Endothelial cell of umbilical vein (primary cell): Measurements from ENCODE around the gene PVRIG. TPM values are rescaled to one million over a fixed set of nuclear protein-coding genes. Genes with fewer than 3 reads are reported as not detected.
"Not testable (repeated sequence)": the region's sequence is repeated elsewhere in the genome, so short reads cannot be mapped to it uniquely, and the experiment has no call there.

Source experiments
- BruUV-seq: library from RNA; stranded (reverse); fragments of 400-500 nt; replicated peaks from 2 replicates; lab custom pipeline; 2021; lab: Mats Ljungman, UMichigan
- CTCF ChIA-PET: fragments of 300-600, 350-600 bp; sonication (Branson Sonifier 250); formaldehyde crosslinking; loops from one replicate; lab custom pipeline; 2021; ENCODE audit warnings: antibody characterized with exemption, inconsistent platforms; lab: Charles Lee
- POLR2A ChIA-PET: fragments of 300-600, 350-600 bp; sonication (Branson Sonifier 250); formaldehyde crosslinking; loops from one replicate; lab custom pipeline; 2021; ENCODE audit warnings: antibody characterized with exemption, inconsistent platforms; lab: Charles Lee
- DNase-seq: peaks from one replicate; pipeline ENCODE4 v3.0.0-alpha.2; 2011; ENCODE audit warnings: low read depth, low spot score
- FAIRE-seq: peaks from 2 replicates; lab custom pipeline; 2011; peaks lifted over from hg19 to GRCh38; lab: Jason Lieb, UNC
- H2AFZ ChIP-seq: 2 replicates; pipeline ENCODE4 v1.6.0; 2012; ENCODE audit warnings: low read depth, low read length, control low read depth, inconsistent platforms
- H3K27ac ChIP-seq: 2 replicates; pipeline ENCODE4 v1.5.1; 2011; ENCODE audit warnings: low read depth, mild to moderate bottlenecking, control low read depth, low read length, moderate library complexity; ENCODE audit not compliant: insufficient read depth
- H3K27me3 ChIP-seq, 2 experiments: 2 replicates each; pipeline versions ENCODE4 v1.6.0 to v1.6.1; 2011; ENCODE audit warnings: low read length in 2 of 2, mixed read lengths in 1 of 2; ENCODE audit not compliant: control insufficient read depth in 2 of 2, insufficient read depth in 2 of 2
- H3K36me3 ChIP-seq, 2 experiments: 2 replicates in 1 of 2; 3 replicates in 1 of 2; pipeline ENCODE4 v1.5.1; 2011; ENCODE audit warnings: low read length in 2 of 2, mild to moderate bottlenecking in 1 of 2, moderate library complexity in 1 of 2; ENCODE audit not compliant: control insufficient read depth in 2 of 2, insufficient read depth in 2 of 2; ENCODE audit errors: extremely low read depth in 1 of 2
- H3K4me1 ChIP-seq: 3 replicates; pipeline ENCODE4 v1.5.1; 2011; ENCODE audit warnings: mild to moderate bottlenecking, low read length; ENCODE audit not compliant: control insufficient read depth, insufficient read depth; ENCODE audit errors: extremely low read depth
- H3K4me2 ChIP-seq: 2 replicates; pipeline ENCODE4 v1.6.1; 2011; ENCODE audit warnings: low read length, control low read depth, mixed read lengths; ENCODE audit not compliant: insufficient read depth
- H3K4me3 ChIP-seq, 3 experiments: fragments of 200-600 bp in 1 of 3; sonication (generic), shearing (Covaris generic) in 1 of 3; replicated peaks in 1 of 3; 2 replicates each; pipeline ENCODE4 v1.5.1; 2011 to 2016; ENCODE audit warnings: control low read depth in 3 of 3, low read length in 3 of 3, mild to moderate bottlenecking in 2 of 3, inconsistent platforms in 1 of 3, low read depth in 1 of 3, moderate library complexity in 1 of 3; ENCODE audit not compliant: insufficient read depth in 1 of 3
- H3K79me2 ChIP-seq: 2 replicates; pipeline ENCODE4 v1.6.0; 2012; ENCODE audit warnings: low read length, inconsistent platforms; ENCODE audit not compliant: control insufficient read depth, insufficient read depth
- H3K9ac ChIP-seq: replicated peaks from 2 replicates; pipeline ENCODE3; 2011; ENCODE audit warnings: low read length, control low read depth; ENCODE audit not compliant: insufficient read depth; ENCODE audit errors: extremely low read depth
- H3K9me1 ChIP-seq: replicated peaks from 3 replicates; pipeline ENCODE4 v1.6.0; 2011; ENCODE audit warnings: mild to moderate bottlenecking, low read length; ENCODE audit not compliant: control insufficient read depth, insufficient read depth; ENCODE audit errors: extremely low read depth
- H3K9me3 ChIP-seq: replicated peaks from 2 replicates; pipeline ENCODE4 v1.5.1; 2012; ENCODE audit warnings: low read length, inconsistent platforms; ENCODE audit not compliant: control insufficient read depth, insufficient read depth
- H4K20me1 ChIP-seq: replicated peaks from 2 replicates; pipeline ENCODE3; 2011; ENCODE audit warnings: mild to moderate bottlenecking, low read length; ENCODE audit not compliant: control insufficient read depth, insufficient read depth; ENCODE audit errors: extremely low read depth
- FOS ChIP-seq: IDR thresholded peaks from 2 replicates; pipeline ENCODE4 v1.6.1; 2011; ENCODE audit warnings: mild to moderate bottlenecking, low read length, moderate library complexity, borderline replicate concordance; ENCODE audit not compliant: insufficient read depth
- GATA2 ChIP-seq: IDR thresholded peaks from 2 replicates; pipeline ENCODE4 v1.7.0; 2011; ENCODE audit warnings: low read depth, mild to moderate bottlenecking, moderate library complexity, mixed read lengths, low read length; ENCODE audit not compliant: insufficient read length, insufficient read depth
- JUN ChIP-seq: IDR thresholded peaks from 2 replicates; pipeline ENCODE4 v1.6.1; 2011; ENCODE audit warnings: borderline replicate concordance, low read depth; ENCODE audit not compliant: insufficient read length, insufficient read depth
- POLR2A ChIP-seq: IDR thresholded peaks from 2 replicates; pipeline ENCODE4 v1.6.1; 2012; ENCODE audit warnings: low read depth, mild to moderate bottlenecking, control low read depth, low read length
- dilution Hi-C: fragments of 300-500 bp; cut with MboI; formaldehyde crosslinking; loops from one replicate; pipeline ENCODE4 v1.15.0; 2019; ENCODE audit warnings: low sequenced_read_pairs; ENCODE audit not compliant: extremely low pct_ligation_motif_present
- intact Hi-C: fragments of 100-400 bp; cut with micrococcal nuclease; formaldehyde crosslinking; loops from one replicate; pipeline ENCODE4 v1.10.0; 2022
- polyA plus RNA-seq, 4 experiments: library from polyadenylated mRNA; depleted of rRNA in 3 of 4; stranded (reverse) in 3 of 4; unstranded in 1 of 4; fragments of >200 nt; gene quantifications; 2 replicates each; pipeline versions ENCODE4 v1.2.1 to v1.2.3, GENCODE V29; 2011 to 2012; ENCODE audit warnings: missing spikeins in 1 of 4
- total RNA-seq: library from RNA; stranded (reverse); gene quantifications from 2 replicates; pipeline ENCODE4 v1.2.3, GENCODE V29; 2021
- TF ChIP-seq, protein P1 (sequence below): IDR thresholded peaks from 2 replicates; pipeline ENCODE4 v1.6.1; 2011; ENCODE audit not compliant: insufficient read depth, insufficient read length
- TF ChIP-seq, protein P2 (sequence below), 2 donors: IDR thresholded peaks; 1 replicate in 1 of 2; 2 replicates in 1 of 2; pipeline ENCODE4 v1.5.1; 2011; ENCODE audit warnings: low read length in 2 of 2, mild to moderate bottlenecking in 2 of 2, moderate library complexity in 2 of 2, control low read depth in 1 of 2, inconsistent platforms in 1 of 2, low read depth in 1 of 2; ENCODE audit not compliant: insufficient read depth in 1 of 2; ENCODE audit errors: extremely low read depth in 1 of 2

The PVRIG gene
- total and polyA plus RNA-seq, 2 donors (not counting 3 experiments of a cell fraction or from before 2014, with no cell fraction given): 0.80 TPM; not detected in 1

DNA sequence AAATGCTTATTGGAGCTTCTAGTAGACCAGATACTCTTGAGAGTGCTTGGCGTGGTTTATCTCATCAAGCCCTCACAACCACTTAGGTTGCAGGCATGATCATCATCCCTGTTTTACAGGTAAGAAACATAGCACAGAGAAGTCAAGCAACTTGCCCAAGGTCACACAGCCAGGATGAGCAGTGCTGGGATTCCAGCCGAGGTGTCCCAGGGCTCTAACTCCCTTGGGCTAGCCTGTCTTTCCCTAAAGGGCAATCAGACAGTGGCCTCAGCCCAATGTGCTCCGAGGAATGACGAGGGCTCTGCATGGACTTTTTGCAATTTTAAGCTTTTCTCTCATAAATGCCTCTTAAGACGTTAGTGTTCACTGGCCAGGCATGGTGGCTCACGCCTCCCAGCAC lies 47.9 kb downstream of the PVRIG start:
- Histone ChIP-seq H3K27me3 (no peaks in the 10 kb centered on the region), H2AFZ (no peak overlapping the region), H3K4me3 (no peak overlapping the region), H3K9ac (no peak overlapping the region), H3K4me2 (no peak overlapping the region), H3K9me1 (no peaks in the 10 kb centered on the region), H4K20me1 (no peaks in the 10 kb centered on the region), H3K27ac (no peak overlapping the region), H3K36me3 (no peaks in the 10 kb centered on the region), H3K4me1 (peaks cover 7% of the 10 kb centered on the region), H3K79me2 (no peaks in the 10 kb centered on the region), H3K9me3 (no peaks in the 10 kb centered on the region)
- dilution Hi-C loops (no loop called here), intact Hi-C loops (no loop called here)
- TF ChIP-seq, protein P1, sequence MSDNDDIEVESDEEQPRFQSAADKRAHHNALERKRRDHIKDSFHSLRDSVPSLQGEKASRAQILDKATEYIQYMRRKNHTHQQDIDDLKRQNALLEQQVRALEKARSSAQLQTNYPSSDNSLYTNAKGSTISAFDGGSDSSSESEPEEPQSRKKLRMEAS: no peak
- TF ChIP-seq, protein P2, sequence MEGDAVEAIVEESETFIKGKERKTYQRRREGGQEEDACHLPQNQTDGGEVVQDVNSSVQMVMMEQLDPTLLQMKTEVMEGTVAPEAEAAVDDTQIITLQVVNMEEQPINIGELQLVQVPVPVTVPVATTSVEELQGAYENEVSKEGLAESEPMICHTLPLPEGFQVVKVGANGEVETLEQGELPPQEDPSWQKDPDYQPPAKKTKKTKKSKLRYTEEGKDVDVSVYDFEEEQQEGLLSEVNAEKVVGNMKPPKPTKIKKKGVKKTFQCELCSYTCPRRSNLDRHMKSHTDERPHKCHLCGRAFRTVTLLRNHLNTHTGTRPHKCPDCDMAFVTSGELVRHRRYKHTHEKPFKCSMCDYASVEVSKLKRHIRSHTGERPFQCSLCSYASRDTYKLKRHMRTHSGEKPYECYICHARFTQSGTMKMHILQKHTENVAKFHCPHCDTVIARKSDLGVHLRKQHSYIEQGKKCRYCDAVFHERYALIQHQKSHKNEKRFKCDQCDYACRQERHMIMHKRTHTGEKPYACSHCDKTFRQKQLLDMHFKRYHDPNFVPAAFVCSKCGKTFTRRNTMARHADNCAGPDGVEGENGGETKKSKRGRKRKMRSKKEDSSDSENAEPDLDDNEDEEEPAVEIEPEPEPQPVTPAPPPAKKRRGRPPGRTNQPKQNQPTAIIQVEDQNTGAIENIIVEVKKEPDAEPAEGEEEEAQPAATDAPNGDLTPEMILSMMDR (IDR thresholded peaks at IDR 0.05; ENCODE audit: extremely low read depth in 1 of 2, insufficient read depth in 1 of 2, low read depth in 1 of 2, low read length in 2 of 2): no peak
- TF ChIP-seq GATA2 (no peak), POLR2A (no peak), FOS (no peak), JUN (no peak)
- POLR2A ChIA-PET: no interaction called here
- BruUV-seq: no TSS peak
- CTCF ChIA-PET: interaction anchor here (0.6 to 1.2 kb wide), 2 partner anchors 13 to 135 kb away, joined by 3 read pairs; no protein-coding TSS in a partner anchor
- DNase-seq (no peak), FAIRE-seq (no peak)

DNA sequence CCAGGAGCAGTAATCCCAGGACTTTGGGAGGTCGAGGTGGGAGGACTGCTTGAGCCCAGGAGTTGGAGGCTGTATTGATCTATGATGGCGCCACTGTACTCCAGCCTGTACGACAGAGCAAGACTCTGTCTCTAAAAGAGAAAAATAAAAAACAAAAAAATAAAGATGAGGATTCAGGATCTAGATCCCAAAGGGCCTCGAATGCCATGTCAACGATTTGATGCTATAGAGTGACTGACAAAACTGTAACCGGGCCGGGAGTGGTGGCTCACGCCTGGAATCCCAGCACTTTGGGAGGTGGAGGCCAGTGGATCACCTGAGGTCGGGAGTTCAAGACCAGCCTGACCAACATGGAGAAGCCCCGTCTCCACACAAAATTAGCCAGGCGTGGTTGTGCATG lies 49.1 kb downstream of the PVRIG start:
- CTCF ChIA-PET, H3K4me1 ChIP-seq, H2AFZ ChIP-seq: not testable (repeated sequence)

DNA sequence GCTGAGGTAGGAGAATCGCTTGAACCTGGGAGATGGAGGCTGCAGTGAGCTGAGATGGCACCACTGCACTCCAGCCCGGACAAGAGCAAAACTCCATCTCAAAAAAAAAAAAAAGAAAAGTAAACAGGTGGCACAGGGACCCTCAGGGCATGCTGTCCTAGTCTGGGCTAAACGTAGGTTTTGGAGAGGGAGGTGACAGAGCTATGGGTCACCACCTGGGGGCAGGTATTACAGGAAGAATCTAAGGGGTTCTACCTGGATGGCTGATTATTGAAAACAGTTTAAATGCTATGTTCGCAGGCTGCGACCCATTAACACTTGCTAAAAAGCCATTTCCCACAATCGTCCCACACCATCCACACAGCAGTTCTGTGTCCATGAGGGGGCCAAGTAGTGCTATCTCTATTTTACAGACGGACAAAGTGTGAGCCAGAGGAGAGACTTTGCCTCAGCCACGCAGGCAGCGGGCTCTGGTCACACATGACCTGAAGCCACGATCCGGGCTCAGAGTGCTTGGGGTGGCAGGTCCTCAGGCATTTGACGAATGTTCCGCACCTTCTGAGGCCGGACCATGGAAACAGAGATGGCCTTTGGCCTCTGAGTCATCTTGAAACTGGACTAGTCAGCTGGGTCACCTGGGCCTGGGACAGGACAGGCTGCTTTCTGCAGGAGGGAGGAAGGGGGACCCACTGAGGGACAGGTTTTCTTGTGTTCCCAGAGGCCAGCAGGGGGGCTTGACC lies 49.7 kb downstream of the PVRIG start:
- intact Hi-C loops: loop anchor here (10.0 kb wide), 1 partner anchor 75 kb away; no protein-coding TSS in a partner anchor
- H3K4me3 ChIP-seq, DNase-seq, H2AFZ ChIP-seq, H3K9ac ChIP-seq, CTCF ChIA-PET, H3K36me3 ChIP-seq, H3K9me3 ChIP-seq, dilution Hi-C loops, H3K9me1 ChIP-seq, POLR2A ChIA-PET, H3K27me3 ChIP-seq, BruUV-seq, H3K79me2 ChIP-seq, H3K27ac ChIP-seq, H3K4me2 ChIP-seq, H3K4me1 ChIP-seq, FAIRE-seq, H4K20me1 ChIP-seq: not testable (repeated sequence)

More for the DNA sequence above, 49.1 kb downstream of the PVRIG start:
- H3K79me2 ChIP-seq, FAIRE-seq, H3K4me3 ChIP-seq, BruUV-seq, POLR2A ChIA-PET, H3K9me3 ChIP-seq, intact Hi-C loops, H3K27ac ChIP-seq, DNase-seq, H3K4me2 ChIP-seq, H3K9ac ChIP-seq, H4K20me1 ChIP-seq, H3K36me3 ChIP-seq, H3K9me1 ChIP-seq, dilution Hi-C loops, H3K27me3 ChIP-seq: not testable (repeated sequence)
